ENCODE results near the gene ESRRB.

ESRRB gene

DNA sequence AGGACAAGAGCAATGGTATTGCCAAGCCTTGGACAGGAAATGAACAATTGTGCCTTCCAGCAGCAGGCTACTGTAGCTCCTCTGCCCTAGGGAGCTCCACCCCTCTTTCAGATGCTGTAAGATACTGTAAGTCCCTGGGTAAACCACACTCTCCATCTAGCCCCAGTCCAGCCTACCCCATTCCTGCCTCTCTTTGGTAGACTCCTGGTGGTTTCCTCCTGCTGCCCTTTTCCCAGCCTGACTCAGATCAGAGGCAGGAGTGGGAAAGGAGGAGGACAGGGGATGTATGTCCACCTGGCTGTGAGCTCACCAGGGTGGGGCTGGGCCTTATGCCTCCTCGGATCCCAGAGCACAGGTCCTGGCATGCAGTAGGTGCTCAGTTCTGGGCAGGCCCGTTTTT is 174.6 kb downstream of the ESRRB start:
- H3K9me3 Mint-ChIP-seq: no peaks in the 10 kb centered on the region
- H3K4me1 Mint-ChIP-seq: no peaks in the 10 kb centered on the region
- H3K27ac Mint-ChIP-seq: no peak overlapping the region
- no peak overlapping the region for H3K4me3 Mint-ChIP-seq
- H3K36me3 Mint-ChIP-seq: no peaks in the 10 kb centered on the region
- H3K27me3 Mint-ChIP-seq: peaks cover 2% of the 10 kb centered on the region

- Mint-ChIP-seq H3K27ac (no peak overlapping the region), H3K4me3 (no peak overlapping the region), H3K4me1 (no peaks in the 10 kb centered on the region), H3K9me3 (no peaks in the 10 kb centered on the region), H3K36me3 (no peaks in the 10 kb centered on the region), H3K27me3 (peaks cover 3% of the 10 kb centered on the region)
These were observed 175.2 kb downstream of the ESRRB start for GRCh38 chr14:76551116-76551515.
